ENCODE results near the gene SOCS3. TPM values are rescaled to one million over a fixed set of nuclear protein-coding genes. Genes with fewer than 3 reads are reported as not detected.

The SOCS3 gene
- total and polyA plus RNA-seq, 10 of the 15 experiments (the other 5 are each of a cell fraction or from before 2014, with no cell fraction given), result 0.05 to 3.9 (median 1.0) TPM

DNA sequence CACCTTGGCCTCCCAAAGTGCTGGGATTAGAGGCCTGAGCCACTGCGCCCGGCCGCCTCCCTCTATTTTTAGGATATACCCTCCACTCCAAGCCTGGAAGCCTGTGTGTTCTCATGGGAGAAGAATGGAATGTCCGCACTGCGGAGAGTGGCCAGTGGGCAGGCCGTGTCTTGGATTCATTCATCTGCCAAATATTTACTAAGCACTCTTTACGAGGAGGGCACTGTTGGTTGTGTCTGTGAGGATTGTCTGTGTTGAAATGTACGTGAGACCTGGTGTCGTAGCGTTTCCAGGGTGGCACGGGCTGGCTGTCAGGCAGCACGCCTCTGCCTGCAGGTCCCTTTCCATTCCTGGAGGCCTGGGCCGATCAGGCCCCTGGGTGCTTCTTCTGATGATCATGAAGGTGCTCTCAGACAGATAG lies 37.8 kb upstream of the SOCS3 start (continued):
- TF ChIP-seq, protein P1, sequence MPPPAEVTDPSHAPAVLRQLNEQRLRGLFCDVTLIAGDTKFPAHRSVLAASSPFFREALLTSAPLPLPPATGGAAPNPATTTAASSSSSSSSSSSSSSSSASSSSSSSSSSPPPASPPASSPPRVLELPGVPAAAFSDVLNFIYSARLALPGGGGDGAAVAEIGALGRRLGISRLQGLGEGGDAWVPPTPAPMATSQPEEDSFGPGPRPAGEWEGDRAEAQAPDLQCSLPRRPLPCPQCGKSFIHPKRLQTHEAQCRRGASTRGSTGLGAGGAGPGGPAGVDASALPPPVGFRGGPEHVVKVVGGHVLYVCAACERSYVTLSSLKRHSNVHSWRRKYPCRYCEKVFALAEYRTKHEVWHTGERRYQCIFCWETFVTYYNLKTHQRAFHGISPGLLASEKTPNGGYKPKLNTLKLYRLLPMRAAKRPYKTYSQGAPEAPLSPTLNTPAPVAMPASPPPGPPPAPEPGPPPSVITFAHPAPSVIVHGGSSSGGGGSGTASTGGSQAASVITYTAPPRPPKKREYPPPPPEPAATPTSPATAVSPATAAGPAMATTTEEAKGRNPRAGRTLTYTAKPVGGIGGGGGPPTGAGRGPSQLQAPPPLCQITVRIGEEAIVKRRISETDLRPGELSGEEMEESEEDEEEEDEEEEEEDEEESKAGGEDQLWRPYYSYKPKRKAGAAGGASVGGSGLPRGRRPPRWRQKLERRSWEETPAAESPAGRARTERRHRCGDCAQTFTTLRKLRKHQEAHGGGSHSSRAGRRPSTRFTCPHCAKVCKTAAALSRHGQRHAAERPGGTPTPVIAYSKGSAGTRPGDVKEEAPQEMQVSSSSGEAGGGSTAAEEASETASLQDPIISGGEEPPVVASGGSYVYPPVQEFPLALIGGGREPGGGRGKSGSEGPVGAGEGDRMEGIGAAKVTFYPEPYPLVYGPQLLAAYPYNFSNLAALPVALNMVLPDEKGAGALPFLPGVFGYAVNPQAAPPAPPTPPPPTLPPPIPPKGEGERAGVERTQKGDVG (CRISPR knock-in tag; IDR thresholded peaks at IDR 0.05), result no peak
- TF ChIP-seq TCF12 (IDR thresholded peaks at IDR 0.05; ENCODE audit: low read depth, low read length) (no peak), RELA (IDR thresholded peaks at IDR 0.05; ENCODE audit: borderline replicate concordance, partially characterized antibody) (no peak), GATAD2B (conservative IDR thresholded peaks at IDR 0.05; ENCODE audit: low read depth) (no peak), SIN3A (IDR thresholded peaks at IDR 0.05; ENCODE audit: low read depth, low read length) (no peak)

DNA sequence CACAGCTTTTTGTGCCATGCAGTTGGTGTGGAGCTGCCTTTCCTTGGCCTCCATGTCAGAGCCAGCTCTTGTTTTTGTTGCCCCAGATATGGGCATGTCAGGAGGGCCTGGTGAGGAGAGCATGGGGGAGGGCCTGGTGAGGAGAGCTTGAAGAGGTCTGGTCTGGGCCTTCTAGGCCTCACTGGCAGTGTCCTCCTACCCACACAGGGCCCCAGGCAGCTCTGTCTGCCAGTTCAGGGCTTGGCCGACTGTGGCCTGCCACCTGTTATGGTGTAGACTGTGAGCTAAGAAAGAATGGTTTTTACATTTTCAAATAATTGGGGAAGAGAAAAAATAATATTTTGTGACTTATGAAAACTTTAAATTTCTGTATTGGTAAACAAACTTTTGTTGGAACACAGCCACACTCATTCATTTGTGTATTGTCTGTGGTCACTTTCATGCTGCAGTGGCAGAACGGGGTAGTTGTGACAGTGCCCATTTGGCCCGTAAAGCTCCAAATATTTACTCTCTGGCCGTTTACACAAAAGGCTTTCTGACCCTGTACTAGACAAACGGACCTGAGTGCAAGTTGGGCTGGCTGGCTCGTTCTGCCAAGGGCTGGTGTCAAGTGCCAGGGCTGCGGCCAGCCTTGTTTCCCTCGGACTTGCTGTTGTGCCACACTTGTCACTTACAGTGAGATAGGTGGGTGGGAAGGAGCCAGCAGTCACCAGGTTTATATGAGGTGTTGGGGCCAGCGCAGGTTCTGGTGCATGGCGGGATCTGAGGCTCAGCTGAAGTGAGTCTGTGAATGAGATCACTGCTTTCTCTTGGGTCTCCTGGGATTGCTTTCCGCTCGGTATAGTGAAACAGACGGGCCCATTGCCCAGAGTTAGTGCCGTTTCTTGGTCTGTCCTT lies 36.8 kb upstream of the SOCS3 start:
- no peaks in the 10 kb centered on the region for H3K9me3 ChIP-seq (replicated peaks; ENCODE audit: control insufficient read depth, insufficient read depth, low read length)
- no peak overlapping the region for H3K4me3 ChIP-seq
- intact Hi-C loops (cut with micrococcal nuclease; ENCODE audit: unreplicated experiment) (no loop called here), in situ Hi-C loops (cut with MboI) (no loop called here)
- ChIA-PET CTCF (interaction anchor here (0.6 to 1.6 kb wide), 3 partner anchors 23 to 34 kb away, joined by 3 to 6 read pairs (median 4); no protein-coding TSS in a partner anchor), POLR2A (no interaction called here), RAD21 (ENCODE audit: unreplicated experiment) (no interaction called here), SMC1A (ENCODE audit: uncharacterized antibody, unreplicated experiment) (interaction anchor here (1.1 to 1.6 kb wide), 3 partner anchors 25 to 145 kb away, joined by 3 to 4 read pairs (median 3); no protein-coding TSS in a partner anchor)
- FAIRE-seq (no peak), DNase-seq (ENCODE audit: low read depth, low spot score) (no peak), ATAC-seq (no peak)
- TF ChIP-seq NFIC (IDR thresholded peaks at IDR 0.05; ENCODE audit: low read depth, low read length), result no peak
- TF ChIP-seq SREBF1 (IDR thresholded peaks at IDR 0.05; ENCODE audit: low read length), result no peak
- H4K20me1 ChIP-seq (ENCODE audit: control insufficient read depth, insufficient read depth), result no peaks in the 10 kb centered on the region; the same call in 1 of the 2 replicates
- H3K27me3 ChIP-seq (replicated peaks in 1 of 2; ENCODE audit: control insufficient read depth in 2 of 2, insufficient read depth in 2 of 2, low read length in 1 of 2), result no peaks in the 10 kb centered on the region
- H2AFZ ChIP-seq (ENCODE audit: control insufficient read depth, low read depth, low read length), result no peak overlapping the region
- H3K27ac ChIP-seq (ENCODE audit: control insufficient read depth, insufficient read depth), result no peak overlapping the region
- H3K9ac ChIP-seq (ENCODE audit: control insufficient read depth, insufficient read depth, low read length), result no peak overlapping the region
- H3K4me2 ChIP-seq (ENCODE audit: control insufficient read depth, insufficient read depth), result no peak overlapping the region
- H3K4me1 ChIP-seq (ENCODE audit: control insufficient read depth, insufficient read depth, low read length), result peaks cover 2% of the 10 kb centered on the region
- BruUV-seq (replicated peaks), result no TSS peak
- H3K36me3 ChIP-seq (ENCODE audit: control insufficient read depth in 2 of 2, insufficient read depth in 2 of 2, low read length in 1 of 2), result peaks cover 33 to 46% of the 10 kb centered on the region in 2 experiments
- H3K79me2 ChIP-seq (ENCODE audit: control insufficient read depth, insufficient read depth, low read length), result peaks cover 14% of the 10 kb centered on the region
- 87% methylated on average over 14 of the region's 14 CpGs for WGBS (ENCODE audit: insufficient coverage, insufficient replicate concordance, low lambda C conversion rate, missing lambda C conversion rate)
